Hematopoietic multipotent progenitor cell treated with erythropoietin and hydrocortisone succinate and interleukin-3 and kit ligand, for 15 days (in vitro differentiated cells): ENCODE data around the gene ZNF830.
"Not testable (repeated sequence)": the region's sequence is repeated elsewhere in the genome, so short reads cannot be mapped to it uniquely, and the experiment has no call there.

Source experiments
- DNase-seq: peaks from one replicate; pipeline ENCODE4 v3.0.0-alpha.2; 2015; ENCODE audit warnings: low spot score

Gene ZNF830, protein sequence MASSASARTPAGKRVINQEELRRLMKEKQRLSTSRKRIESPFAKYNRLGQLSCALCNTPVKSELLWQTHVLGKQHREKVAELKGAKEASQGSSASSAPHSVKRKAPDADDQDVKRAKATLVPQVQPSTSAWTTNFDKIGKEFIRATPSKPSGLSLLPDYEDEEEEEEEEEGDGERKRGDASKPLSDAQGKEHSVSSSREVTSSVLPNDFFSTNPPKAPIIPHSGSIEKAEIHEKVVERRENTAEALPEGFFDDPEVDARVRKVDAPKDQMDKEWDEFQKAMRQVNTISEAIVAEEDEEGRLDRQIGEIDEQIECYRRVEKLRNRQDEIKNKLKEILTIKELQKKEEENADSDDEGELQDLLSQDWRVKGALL

DNA sequence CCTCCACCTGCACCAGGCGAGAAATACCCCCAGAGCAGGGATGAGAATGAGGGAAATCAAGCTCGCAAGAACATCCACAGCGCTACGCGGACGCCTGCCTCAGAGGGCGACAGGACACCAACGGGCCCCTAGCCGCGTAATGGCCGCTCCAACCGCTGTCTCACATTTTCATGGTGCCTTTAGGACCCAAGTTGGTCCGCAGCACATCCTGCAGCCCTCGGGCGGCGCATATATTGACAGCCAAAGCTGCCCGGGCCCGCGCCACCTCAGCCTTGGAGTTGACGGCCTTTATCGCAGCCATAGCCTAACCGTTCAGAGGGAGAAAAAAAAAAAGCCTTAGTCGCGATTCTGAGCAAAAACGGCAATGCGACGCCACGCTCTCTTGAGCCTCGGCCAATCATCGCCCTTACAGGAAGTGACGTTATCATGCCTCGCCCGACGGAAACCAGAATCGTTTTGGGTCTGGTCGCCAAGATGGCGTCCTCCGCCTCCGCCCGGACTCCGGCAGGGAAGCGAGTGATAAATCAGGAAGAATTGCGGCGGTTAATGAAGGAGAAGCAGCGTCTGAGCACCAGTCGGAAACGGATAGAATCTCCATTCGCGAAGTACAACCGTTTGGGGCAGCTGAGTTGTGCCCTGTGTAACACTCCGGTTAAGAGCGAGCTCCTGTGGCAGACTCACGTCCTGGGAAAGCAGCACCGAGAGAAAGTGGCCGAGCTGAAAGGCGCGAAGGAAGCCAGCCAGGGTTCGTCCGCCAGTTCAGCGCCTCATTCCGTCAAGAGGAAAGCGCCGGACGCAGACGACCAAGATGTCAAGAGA lies at the start of gene ZNF830, which contains the start of gene CCT6B:
Gene ZNF830, plus strand, starts transcription at position 448 of the 819 bp plus-strand sequence. Its CDS starts 27 bp downstream, at position 475.
Gene CCT6B, minus strand, starts transcription at position 368 of the 819 bp plus-strand sequence. Its CDS starts 67 bp downstream, at position 301.
- peak; percentile 97 for DNase-seq

DNA sequence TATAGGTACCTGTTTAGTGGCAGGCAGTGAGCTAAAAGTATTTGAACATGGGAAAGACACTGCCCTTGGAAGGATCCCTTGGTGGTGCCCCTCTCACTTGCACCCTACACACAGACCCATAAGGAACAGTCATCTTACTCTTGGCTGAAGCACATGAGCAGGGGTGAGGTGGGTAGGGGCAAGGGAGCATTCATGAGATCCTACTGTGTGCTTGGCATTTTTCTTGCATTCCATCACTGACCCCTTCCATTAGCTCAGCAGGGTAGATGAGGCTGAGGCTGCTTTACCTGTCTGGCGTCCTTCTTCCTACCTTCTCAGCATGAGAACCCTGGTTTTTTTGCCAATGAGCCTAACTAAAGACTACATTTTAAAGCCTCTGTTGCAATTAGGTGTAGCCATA lies 48.3 kb upstream of the ZNF830 start:
- no peak for DNase-seq

DNA sequence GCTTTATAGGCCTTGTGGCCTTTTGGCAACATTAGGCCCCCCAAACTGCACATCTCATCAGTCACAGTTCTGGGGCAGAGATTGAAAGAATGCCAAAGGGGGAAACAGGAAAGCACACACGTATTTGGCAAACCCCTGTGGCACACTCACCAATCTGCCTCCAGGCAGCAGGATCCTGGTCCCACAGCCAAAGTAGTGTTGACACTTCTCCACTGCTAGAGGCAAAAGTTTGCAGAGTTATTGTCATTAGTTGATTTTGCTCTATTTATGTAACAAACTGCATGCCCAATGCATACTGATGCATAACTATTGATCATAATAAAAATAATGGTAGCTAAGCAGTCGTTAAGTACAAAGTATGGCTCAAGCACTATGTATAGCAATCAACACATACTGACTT lies 45.2 kb upstream of the ZNF830 start:
- DNase-seq = no peak

DNA sequence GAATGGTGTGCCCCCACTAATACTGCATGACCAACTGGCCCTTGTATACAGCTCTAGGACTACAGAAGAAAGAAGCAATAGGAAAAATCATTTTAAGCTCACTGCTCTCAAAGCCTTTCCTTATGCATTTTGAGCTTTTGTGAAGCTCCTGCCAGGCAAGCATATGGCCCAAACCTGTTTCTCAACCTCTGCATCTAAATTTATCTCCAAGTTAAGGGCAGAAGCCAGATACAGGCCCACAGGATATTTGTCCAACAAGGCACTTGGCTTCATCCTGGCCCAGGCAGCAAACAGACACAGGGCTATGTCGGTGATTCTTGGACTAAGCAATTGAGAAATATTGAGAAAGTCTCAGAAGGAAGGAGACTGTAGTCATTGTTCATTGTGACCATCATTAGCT lies 44.0 kb upstream of the ZNF830 start:
- DNase-seq = no peak

DNA sequence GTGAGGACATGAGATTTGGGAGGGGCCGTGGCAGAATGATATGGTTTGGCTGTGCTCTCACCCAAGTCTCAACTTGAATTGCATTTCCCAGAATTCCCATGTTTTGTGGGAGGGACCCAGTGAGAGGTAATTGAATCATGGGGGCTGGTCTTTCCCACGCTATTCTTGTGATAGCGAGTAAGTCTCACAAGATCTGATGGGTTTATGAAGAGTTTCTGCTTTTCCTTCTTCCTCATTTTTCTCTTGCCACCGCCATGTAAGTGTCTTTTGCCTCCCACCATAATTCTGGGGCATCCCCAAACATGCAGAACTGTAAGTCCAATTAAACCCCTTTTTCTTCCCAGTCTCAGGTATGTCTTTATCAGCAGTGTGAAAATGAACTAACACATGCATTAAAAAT lies 40.7 kb upstream of the ZNF830 start:
- DNase-seq = no peak

DNA sequence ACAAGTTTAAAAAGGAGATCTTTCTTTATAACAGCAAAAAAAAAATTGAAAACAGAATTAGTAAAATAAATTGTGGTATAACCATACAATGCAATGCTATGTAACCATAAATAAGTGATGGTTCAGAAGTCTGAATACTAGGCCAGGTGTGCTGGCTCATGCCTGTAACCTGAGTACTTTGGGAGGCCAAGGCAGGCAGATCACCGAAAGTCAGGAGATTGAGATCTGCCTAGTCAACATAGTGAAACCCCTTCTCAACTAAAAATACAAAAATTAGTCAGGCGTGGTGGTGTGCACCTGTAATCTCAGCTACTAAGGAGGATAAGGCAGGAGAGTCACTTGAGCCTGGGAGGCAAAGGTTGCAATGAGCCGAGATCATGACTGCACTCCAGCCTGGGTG lies 34.7 kb upstream of the ZNF830 start:
- no peak for DNase-seq

DNA sequence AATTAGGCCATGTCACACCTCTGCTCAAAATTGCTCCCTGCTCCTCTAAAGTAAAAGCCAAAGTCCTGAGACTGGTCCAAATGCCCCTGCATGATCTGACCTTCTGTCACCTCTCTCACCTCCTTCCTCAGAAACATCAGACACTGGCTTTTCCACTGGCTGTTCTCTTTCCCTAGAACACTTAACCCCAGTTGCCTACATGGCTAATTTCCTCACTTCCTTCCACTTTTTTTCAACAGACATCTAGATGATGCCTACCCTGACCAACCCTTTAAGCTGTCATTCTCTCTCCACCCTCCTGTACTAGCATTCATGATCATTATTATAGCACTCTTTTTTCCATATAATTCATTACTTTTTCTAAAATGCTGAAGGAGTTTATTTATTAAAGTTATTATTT lies 31.1 kb upstream of the ZNF830 start:
- DNase-seq = no peak

DNA sequence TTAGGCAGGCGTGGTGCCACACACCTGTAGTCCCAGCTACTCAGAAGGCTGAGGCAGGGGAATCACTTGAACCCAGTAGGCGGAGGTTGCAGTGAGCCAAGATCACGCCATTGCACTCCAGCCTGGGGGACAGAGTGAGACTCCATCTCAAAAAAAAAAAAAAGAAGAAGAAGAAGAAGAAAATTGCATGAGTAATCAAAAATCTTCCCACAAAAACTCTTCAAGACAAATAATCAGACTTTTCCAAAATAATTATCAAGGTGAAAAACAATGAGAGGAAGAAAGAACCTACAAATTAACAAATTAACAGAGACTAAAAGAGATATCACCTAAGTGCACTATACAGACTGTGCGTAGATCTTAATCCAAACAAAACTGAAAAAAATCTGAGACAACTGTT lies 10.6 kb upstream of the ZNF830 start:
- DNase-seq = not testable (repeated sequence)

DNA sequence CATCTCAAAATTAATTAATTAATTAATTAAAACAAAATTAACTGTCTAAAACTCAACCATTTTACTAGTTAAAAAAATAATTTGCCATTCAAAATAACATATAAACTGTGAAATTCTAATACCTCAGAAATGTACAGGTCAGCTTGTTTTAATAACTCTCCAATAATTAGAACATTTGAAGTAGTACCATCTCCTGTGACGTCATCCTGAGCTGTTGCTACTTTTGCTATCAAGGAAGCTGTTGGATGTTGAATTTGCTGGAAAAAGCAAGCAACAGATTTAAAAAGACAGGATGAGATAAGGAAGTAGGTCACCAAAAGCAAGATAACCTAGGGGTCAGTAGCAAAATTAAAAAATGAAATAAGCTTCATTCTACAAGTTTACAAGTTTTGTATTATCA lies 2.9 kb upstream of the ZNF830 start:
- no peak for DNase-seq

DNA sequence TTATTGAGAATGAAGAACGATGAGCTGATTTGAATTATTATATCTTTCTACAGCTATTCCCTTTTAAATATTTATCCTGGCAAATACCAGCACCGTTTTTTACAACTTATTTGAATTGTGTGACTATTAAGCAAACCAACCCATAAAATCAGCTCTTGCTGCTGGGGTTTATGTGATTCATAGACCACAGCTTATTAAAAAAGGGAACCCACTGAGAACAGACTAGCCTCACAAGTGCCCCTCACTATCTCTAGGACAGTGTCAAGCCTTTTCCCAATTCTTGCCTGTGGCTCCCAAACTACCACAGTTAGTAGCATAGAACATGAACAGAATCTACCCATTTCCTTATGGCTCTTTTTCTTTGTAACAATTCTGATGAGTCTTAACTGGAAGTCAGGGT lies 12.8 kb downstream of the ZNF830 start:
- no peak for DNase-seq

DNA sequence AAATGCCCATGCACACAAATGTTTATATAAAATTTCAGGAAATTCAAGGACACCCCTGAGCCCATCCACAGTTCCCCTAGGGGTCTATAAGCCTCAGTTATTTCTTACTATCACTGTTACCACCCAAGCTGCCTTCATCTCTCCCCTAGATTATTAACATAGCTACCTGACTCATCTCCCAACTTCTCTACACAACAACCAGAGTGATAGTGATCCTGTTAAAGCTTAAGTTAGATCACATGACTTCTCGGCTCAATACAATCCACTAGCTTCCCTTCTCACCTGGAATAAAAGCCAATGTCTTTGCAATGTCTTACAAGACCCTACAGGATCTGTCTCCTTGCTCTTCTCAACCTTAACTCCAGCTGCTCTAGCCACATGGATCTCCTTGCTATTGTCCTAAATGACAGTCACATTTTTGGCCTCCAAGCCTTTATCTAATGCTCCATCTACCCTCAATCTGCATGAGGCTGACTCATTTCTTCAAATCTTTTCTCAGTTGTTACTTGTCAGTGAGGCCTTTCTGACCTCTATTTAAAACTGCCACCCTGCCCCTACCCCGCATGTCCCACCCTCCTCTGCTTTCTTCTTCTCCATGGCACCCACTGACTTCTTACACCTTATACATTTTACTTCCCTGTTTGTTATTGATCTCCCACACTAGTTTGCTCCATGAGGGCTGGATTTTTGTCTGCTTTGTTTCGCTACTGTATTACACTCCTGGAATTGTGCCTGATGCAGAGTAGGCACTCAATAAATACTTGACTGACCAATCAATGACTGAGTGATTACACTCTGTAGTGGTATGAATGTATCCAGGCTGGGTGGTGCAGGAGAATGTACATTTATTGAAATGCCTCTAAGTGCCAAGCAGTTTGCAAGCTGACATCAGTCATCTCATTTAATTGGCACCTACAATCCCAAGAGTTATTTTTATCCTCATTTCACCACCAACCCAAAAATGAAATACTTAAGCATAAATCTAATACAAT lies 13.8 kb downstream of the ZNF830 start:
- no peak for DNase-seq

DNA sequence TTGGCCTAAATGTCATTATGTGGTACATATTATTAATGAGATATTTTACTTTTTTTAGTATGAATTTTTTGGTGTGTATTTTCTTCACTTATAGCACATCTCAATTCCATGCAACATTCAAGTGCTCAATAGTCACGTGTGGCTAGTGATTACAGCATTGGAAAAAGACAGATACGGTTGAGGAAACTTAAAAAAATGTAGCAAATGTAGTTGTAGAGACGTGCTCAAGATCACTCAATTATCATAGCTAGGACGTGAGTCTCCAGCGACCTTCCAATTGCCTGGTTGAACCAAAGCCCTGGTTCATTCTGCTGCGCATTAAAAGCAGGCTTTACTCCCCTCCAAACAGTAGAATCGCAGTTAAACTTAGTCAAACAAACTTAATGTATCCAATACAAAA lies 17.8 kb downstream of the ZNF830 start:
- DNase-seq = no peak

DNA sequence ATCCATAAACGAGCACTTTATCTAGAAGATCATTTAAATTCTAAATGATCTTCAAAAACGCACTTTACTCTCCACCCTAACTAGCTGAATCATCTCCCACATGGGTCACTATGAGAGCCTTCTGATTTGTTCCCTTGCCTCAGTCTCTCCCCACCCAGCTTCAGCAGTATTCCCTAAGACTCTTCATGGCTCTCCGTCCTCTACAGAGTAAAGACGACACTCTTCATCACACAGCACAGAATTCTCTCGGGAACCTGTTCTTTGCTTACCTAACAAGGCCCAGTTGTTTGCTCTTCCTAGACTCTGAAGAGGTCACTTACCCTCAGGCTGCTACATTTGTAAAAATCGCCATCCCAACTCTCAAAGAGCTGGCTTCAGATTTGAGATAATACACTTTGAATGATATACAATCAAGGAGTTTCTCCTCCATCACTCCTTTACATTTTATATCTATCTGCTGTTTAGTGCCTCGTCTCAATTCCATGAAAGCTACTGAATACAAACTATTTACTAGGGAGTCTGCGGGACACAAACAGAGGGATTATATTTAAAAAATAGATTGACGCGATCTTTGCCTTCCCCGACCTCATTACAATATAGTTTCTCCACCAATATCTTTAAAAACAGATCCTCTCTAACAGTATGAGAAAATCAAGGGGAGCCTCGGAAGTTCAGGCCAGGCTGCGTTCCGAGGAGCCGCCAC lies 18.5 kb downstream of the ZNF830 start:
- no peak for DNase-seq

DNA sequence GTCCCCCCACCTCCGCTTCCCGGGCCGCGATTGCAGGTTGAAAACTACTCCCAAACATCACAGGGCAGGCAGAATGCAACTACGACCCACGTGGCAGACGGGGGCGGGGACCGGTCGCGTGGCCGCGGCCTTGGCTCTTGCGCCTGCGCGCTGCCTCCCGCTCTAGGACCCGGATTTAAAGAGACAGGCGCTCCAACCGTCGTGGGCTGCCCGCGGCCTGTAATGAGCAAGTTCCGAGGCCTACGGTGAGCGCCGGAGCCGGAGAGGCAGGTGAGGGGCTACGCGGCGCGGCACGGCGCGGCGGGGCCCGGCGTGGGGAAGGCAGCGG lies 19.0 kb downstream of the ZNF830 start, which contains the start of gene LIG3:
Gene LIG3, plus strand, starts transcription at position 160 of the 328 bp plus-strand sequence. CDS start 2,494 bp downstream, outside the sequence.
- peak; percentile 91 for DNase-seq

DNA sequence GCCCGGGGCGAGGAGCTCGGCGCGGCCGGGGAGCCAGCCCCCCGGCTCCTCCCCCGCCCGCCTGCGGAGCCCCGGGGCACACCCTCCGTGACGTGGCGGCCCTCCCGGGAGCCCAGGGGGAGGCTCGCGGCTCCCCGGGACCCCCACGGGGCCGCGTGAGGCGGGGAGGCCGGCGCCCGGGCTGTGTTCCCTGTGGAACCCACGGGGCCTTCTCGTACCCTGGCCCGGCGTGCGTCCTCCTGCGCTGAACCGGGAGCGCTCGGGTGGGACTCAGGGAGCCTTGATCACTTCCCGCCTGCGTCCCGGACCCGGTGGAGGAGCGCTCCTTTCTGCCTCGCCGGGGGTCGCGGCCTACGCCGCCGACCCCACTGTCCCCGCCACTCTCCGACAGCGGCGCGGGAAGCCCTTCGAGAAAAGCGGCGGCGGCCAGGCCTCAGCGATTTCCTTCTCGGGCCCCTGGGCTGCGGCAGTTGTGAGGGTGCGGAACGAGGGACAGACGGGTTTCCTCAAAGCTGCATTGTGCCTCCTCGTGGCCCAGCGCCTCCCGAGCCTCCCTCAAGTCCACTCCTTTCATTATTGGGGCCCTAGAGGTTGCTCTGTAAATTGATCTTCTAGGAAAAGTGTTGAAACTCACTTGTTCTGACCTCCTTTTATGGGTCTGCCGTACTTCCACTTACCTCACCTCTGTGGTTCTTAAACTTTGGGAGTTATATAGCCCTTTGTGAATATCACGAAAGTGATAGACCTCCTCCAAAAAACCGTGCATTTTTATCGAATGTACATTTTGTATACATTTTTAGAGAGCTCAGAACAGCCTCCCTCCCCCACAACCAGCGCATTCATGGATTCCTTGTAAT lies 19.6 kb downstream of the ZNF830 start:
- peak; percentile 66 for DNase-seq

DNA sequence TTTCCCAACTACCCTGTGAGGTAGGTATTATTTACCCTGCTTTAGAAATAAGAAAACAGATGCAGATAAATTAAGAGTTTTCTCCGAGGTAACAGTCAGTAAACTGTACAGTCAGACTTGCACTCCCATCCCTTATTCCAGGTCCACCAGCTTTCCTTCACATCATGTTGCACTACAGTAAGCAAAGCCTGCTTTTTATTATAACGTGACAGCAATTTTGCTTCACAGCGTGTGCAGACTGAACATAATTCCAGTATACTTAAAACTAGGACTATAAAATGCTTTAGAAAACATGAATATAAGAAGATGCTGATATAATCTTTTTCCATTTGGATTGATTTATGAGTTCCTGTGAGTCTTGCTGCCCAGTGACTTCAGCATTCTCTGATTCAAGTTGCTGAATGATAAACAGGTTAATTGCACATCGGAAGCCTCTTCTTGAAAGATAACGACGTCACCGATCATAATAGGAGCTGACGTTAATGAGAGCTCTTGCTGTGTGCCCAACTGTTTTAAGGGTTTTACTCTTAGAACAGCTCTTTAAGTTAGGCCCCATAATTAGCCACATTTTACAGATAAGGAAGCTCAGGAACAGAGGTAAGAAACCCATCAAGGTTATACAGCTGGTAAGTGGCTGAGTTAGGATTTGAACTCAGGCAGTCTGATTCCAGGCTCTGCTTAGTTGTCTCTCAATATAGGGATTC lies 20.4 kb downstream of the ZNF830 start:
- peak; percentile 25 for DNase-seq

DNA sequence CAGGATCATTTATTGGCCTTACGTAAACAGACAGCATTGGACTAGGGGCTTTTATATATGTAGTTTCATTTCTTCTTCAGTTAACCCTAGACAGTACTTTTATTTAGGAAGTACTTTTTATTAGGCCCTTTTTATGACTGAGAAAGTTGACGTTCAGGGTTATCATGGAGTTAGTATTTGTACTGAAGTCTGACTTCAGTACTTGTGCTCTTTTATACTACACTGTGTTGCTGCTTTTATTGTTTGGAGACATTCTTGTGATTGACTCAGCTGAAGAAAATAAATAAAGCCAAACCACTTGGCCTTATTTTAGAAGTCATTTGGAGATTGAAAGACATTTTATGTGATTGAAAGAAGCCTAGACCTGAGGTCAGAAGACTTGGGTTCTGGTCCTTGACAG lies 25.9 kb downstream of the ZNF830 start:
- DNase-seq = no peak

DNA sequence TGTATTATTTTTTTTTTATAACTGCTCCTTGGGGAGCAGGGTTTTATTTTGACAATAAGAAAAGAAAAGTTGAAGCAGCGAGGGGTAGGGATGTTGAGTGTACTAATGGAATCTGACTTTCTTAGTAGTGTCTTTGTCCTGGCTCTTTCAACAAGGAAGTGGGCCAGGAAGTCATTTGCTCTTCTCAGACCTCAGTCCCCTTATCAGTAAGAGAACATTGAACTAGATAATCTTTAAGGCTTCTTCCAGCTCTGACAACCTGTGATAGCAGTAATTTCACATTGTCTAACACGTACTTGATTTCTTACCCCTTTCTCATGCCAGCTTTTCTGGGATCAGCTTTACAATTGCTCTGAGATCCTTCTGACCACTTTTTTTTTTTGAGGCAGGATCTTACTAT lies 27.3 kb downstream of the ZNF830 start:
- DNase-seq = no peak

DNA sequence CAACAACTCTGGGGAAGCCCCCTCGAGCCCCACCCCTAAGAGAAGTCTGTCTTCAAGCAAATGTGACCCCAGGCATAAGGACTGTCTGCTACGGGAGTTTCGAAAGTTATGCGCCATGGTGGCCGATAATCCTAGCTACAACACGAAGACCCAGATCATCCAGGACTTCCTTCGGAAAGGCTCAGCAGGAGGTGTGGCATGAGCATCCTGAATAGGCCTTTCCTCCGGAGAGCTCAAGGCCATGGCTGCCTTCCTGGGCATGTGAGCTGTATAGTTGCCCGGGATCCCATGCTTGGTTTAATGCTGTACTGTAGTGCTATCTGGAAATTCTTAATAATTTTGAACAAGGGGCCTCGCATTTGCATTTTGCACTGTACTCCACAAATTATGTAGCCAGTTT lies 28.1 kb downstream of the ZNF830 start:
- DNase-seq = no peak

DNA sequence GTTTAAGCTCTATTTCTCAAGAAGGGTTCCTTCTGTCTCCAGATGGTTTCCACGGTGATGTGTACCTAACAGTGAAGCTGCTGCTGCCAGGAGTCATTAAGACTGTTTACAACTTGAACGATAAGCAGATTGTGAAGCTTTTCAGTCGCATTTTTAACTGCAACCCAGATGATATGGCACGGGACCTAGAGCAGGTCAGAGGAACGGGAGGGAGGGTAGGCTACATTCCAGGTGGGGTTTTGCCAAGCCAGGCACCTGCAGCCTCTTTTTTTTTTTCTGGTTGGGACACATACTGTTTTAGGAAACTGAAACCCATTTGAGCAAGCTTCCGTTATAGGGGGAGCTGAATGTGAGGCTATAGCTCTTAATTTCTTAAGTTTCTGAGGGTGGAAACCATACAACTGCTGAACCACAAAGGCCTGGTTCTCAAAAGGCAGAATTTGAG lies 29.6 kb downstream of the ZNF830 start:
- DNase-seq = no peak
